ENCODE measurements around the gene PRAMEF12.

GRCh38 chr1:12764016-12764415 is 9.5 kb upstream of the PRAMEF12 start:
- TF ChIP-seq CTCF (IDR thresholded peaks at IDR 0.05) (no peak), POLR2AphosphoS5 (IDR thresholded peaks at IDR 0.05; ENCODE audit: insufficient read depth in 1 of 2, low read depth in 1 of 2) (no peak)
